Naive B cell (primary cell): ENCODE measurements around the gene DHX58. TPM values are rescaled to one million over a fixed set of nuclear protein-coding genes. Genes with fewer than 3 reads are reported as not detected.
A peak's percentile ranks its signal among the peaks of the same experiment; 100 is the strongest.

Experiments
- ATAC-seq, 2 donors: fragments of 150-1000 bp; cut with Tn5 transposase; 2 replicates each; pipeline ENCODE4 v1.10.0; 2021; ENCODE audit warnings: low read depth in 2 of 2, mild to moderate bottlenecking in 2 of 2, moderate library complexity in 2 of 2
- DNase-seq: peaks from one replicate; pipeline ENCODE4 v3.0.0; 2022
- H3K27ac Mint-ChIP-seq, 6 donors: one replicate each; pipeline ENCODE4 v1.8.0; 2020 to 2022; ENCODE audit warnings: mild to moderate bottlenecking in 6 of 6, mixed read lengths in 6 of 6, moderate library complexity in 5 of 6, inconsistent platforms in 2 of 6
- H3K27me3 Mint-ChIP-seq, 3 donors: one replicate each; pipeline ENCODE4 v1.8.0; 2021 to 2022; ENCODE audit warnings: mixed read lengths in 3 of 3, mild to moderate bottlenecking in 1 of 3
- H3K36me3 Mint-ChIP-seq, 2 donors: one replicate each; pipeline ENCODE4 v1.8.0; 2020 to 2022; ENCODE audit warnings: mixed read lengths in 2 of 2, inconsistent platforms in 1 of 2, mild to moderate bottlenecking in 1 of 2
- H3K4me1 Mint-ChIP-seq, 3 donors: one replicate each; pipeline ENCODE4 v1.8.0; 2020 to 2022; ENCODE audit warnings: mixed read lengths in 3 of 3, inconsistent platforms in 1 of 3, mild to moderate bottlenecking in 1 of 3, moderate library complexity in 1 of 3
- H3K4me3 Mint-ChIP-seq, 8 donors: one replicate each; pipeline ENCODE4 v1.8.0; 2020 to 2022; ENCODE audit warnings: mild to moderate bottlenecking in 8 of 8, mixed read lengths in 8 of 8, moderate library complexity in 8 of 8, inconsistent platforms in 2 of 8
- H3K9me3 Mint-ChIP-seq, 7 donors: one replicate each; pipeline ENCODE4 v1.8.0; 2020 to 2022; ENCODE audit warnings: mixed read lengths in 7 of 7, mild to moderate bottlenecking in 5 of 7, inconsistent platforms in 2 of 7, moderate library complexity in 1 of 7
- polyA plus RNA-seq, 6 donors: library from polyadenylated mRNA; unstranded; fragments of 300-500 nt; fragmentation: Illumina TruSeq; gene quantifications; one replicate each; pipeline ENCODE4 v1.2.3, GENCODE V29; 2021; ENCODE audit warnings: low read depth in 6 of 6

Gene DHX58
- polyA plus RNA-seq, 6 donors from 2014 or later = 9.4 to 22.3 (median 13.4) TPM

DNA sequence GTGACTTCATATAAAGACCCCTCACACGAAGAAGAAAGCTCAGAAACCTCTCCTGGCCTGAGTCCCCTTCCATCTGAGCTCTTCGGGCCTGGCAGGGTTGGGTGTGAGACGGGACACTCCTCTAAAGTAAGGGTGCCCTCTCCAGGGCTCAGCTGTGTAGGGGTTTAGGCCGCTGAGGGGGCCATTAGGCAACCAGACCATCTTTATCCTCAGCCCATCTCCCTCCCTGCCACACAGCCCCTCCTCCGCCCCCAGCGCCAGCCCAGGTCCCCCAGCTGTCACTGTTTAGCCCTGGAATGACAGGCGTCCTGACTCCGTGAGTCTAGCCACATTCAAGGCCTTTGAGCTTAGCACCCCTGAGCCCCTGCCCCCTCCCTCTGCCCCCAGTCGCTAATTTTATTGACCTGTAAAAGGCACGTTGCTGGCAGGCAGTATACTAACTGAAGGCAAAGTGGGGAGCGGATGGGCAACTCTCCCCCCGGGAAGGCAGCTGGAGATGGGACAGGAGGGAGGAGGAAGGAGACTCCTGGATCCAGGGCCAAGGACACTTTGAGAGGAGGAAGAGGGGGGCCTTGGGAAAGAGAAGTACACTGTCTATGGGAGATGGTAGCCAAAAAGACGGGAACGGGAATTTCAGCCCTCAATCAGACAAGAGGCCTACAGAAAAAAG lies 13.6 kb downstream of the DHX58 start:
- DNase-seq = no peak
- H3K4me1 Mint-ChIP-seq = peaks cover 8 to 17% (median 8%) of the 10 kb centered on the region in 3 donors
- H3K27me3 Mint-ChIP-seq = peaks cover 6 to 39% (median 27%) of the 10 kb centered on the region in 3 donors
- peak overlapping the region in 2 of 6 donors; percentile 47 to 66 for H3K27ac Mint-ChIP-seq
- no peaks in the 10 kb centered on the region for H3K36me3 Mint-ChIP-seq
- H3K9me3 Mint-ChIP-seq = no peaks in the 10 kb centered on the region
- peak overlapping the region in 6 of 8 donors; percentile 9 to 73 (median 55) for H3K4me3 Mint-ChIP-seq
- ATAC-seq = peak in 1 of 2 donors; percentile 20

DNA sequence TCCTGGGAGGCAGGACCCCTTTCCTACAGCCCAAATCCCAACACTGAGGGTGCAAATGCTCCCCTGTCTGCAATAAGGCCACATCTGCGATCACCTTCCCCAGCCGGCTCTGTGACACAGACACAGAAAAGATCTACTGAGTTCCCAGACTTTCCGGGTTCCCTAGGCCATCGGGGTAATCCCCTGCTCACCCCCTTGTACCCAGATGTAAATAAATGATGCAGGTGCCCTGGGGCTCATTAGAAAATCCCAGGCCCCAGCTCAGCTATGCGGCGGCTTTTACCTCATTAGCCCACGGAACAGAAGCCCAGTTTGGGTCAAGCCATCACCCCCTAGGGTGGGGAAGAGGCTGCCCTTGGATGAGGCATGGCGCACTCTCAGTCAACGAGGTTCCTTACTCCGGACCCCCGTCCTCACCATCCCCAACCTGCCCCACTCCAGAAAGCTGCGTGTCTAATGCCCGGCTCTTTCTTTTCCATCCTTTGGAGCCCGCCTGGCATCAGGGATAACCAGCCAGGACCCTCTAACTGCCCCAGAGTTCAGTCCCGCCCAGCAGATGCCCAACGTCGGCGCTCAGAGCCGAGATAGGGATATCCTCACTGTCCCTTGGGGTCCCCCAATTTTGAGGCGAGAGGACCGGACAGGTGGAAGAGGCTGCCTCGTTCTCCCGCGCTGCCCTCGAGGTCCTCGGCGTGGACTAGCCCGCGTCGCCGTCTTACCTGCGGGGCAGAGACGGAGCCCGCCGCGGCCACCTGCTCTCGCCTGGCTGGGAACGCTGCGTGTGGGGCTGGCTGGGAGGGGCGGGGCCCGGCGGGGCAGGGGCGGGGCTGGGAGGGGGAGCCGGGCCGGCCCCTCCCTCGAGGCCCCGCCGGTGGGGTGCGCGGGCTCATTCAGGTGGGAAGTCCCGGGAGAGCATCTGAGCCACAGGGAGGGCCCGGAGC lies 14.6 kb downstream of the DHX58 start, which contains the start of gene ZNF385C:
Gene ZNF385C, minus strand, starts transcription at position 783 of the 941 bp plus-strand sequence. CDS start 35,417 bp downstream, outside the sequence.
- peak; percentile 74 to 80 for ATAC-seq
- H3K9me3 Mint-ChIP-seq = no peaks in the 10 kb centered on the region
- H3K4me3 Mint-ChIP-seq = peak within 1 kb of the TSS in 7 of 8 donors; percentile 61 to 85 (median 73)
- peak within 1 kb of the TSS in 3 of 6 donors; percentile 53 to 68 (median 66) for H3K27ac Mint-ChIP-seq
- peaks cover 6 to 45% (median 29%) of the 10 kb centered on the region in 3 donors for H3K27me3 Mint-ChIP-seq
- peak; percentile 22 for DNase-seq
- H3K36me3 Mint-ChIP-seq = no peaks in the 10 kb centered on the region
- H3K4me1 Mint-ChIP-seq = peaks cover 8 to 17% (median 8%) of the 10 kb centered on the region in 3 donors

DNA sequence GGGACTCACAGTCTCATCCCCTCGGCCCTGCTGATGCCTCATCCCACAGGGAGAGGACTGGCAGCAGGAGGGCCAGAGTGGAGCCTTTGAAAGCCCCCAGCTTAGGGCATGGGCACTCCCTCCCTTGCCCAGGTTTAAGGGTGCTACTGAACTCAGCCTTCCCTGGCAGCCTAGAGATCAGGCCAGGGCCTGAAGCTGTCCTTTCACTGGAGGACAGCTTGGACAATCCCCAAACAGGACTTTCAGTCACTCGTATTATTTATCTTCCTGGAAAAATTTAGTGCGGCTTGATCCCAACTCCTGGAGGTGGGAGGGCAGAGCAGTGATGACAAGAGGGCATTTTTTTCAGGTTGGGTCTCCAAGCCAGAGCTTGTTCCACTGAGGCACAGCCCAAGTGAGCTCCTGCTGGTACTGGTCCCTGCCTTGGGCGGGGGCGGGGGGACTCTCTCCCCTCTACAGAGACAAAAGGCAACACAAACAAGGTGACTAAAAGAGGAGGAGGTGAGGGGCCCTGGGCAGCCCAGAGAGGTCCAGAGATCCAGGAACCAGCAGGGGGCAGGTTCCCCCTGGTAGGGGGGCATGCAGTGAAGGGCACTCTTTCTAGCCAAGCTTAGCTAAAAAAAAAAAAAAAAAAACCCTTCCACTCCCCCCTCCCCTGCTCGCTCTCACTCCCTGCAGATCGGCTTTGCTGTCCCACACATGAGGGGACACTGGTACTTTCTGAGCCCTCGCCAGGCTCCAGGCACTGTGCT lies 16.0 kb downstream of the DHX58 start:
- H3K4me3 Mint-ChIP-seq = peak overlapping the region in 2 of 8 donors; percentile 10 to 29
- no peaks in the 10 kb centered on the region for H3K36me3 Mint-ChIP-seq
- no peak for DNase-seq
- peaks cover 6 to 51% (median 29%) of the 10 kb centered on the region in 3 donors for H3K27me3 Mint-ChIP-seq
- H3K27ac Mint-ChIP-seq = peak overlapping the region in 1 of 6 donors; percentile 39
- no peaks in the 10 kb centered on the region for H3K9me3 Mint-ChIP-seq
- H3K4me1 Mint-ChIP-seq = peaks cover 8 to 13% (median 8%) of the 10 kb centered on the region in 3 donors
- ATAC-seq = no peak

DNA sequence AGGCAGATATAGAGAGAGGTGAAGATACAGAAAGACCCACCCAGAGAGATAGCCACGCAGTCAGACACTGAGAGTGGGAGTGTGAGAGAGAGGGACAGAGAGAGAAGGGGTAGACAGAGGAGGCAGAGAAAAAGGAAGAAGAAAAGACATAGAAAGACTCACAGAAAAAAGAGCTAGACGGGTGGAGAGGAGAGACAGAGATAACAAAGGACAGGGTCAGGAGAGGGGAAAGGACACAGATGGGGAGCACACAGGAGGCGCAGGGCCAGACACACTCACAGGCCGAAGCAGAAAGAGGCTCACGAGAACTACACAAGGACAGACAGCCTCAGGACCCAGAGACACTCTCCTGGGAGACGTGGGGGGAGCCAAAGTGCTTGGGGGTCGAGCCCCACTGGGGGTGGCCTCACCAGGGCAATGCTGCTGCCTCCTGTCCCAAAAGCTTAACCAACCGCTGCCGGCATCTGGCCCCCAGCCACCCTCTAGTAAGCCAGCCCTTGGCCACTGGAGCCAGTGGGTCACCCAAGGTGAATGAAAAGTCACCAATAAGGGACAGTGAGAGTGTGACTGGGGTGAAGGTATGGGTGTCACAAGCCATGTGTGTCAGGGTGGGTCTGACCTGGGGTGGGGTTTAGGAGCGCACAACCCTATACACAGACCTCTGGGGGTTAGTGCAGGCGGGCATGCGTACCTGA lies 18.0 kb downstream of the DHX58 start:
- Mint-ChIP-seq H3K27ac (peak overlapping the region in 1 of 6 donors; percentile 90), H3K27me3 (peaks cover 12 to 58% (median 29%) of the 10 kb centered on the region in 3 donors), H3K4me1 (peaks cover 8 to 10% (median 8%) of the 10 kb centered on the region in 3 donors), H3K36me3 (no peaks in the 10 kb centered on the region), H3K4me3 (no peak overlapping the region), H3K9me3 (no peaks in the 10 kb centered on the region)
- DNase-seq = no peak
- no peak for ATAC-seq

DNA sequence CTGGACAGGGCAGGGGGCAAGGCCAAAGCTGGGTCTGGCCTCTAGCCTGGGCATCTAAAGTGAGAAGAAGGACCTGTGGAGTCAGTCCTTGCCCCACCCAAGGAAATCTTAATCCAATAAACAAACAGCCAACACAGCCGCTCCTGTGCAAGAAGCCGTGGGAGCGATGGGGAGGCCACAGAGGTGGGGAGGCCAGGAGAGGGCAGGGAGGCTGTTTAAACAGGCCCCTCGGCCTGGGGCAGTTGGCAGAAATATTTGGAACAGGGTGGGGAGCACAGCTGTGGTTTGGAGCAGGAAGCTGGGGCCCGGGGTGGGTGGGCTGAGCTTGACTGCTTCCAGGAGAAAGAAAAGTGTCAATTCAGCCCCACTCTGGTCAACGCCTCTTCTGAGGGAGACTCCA lies 19.6 kb downstream of the DHX58 start:
- H3K27ac Mint-ChIP-seq = no peak overlapping the region
- no peaks in the 10 kb centered on the region for H3K36me3 Mint-ChIP-seq
- no peak for ATAC-seq
- DNase-seq = no peak
- H3K9me3 Mint-ChIP-seq = no peaks in the 10 kb centered on the region
- peaks cover 5 to 7% (median 6%) of the 10 kb centered on the region in 3 donors for H3K4me1 Mint-ChIP-seq
- H3K4me3 Mint-ChIP-seq = no peak overlapping the region
- peaks cover 18 to 64% (median 38%) of the 10 kb centered on the region in 3 donors for H3K27me3 Mint-ChIP-seq

DNA sequence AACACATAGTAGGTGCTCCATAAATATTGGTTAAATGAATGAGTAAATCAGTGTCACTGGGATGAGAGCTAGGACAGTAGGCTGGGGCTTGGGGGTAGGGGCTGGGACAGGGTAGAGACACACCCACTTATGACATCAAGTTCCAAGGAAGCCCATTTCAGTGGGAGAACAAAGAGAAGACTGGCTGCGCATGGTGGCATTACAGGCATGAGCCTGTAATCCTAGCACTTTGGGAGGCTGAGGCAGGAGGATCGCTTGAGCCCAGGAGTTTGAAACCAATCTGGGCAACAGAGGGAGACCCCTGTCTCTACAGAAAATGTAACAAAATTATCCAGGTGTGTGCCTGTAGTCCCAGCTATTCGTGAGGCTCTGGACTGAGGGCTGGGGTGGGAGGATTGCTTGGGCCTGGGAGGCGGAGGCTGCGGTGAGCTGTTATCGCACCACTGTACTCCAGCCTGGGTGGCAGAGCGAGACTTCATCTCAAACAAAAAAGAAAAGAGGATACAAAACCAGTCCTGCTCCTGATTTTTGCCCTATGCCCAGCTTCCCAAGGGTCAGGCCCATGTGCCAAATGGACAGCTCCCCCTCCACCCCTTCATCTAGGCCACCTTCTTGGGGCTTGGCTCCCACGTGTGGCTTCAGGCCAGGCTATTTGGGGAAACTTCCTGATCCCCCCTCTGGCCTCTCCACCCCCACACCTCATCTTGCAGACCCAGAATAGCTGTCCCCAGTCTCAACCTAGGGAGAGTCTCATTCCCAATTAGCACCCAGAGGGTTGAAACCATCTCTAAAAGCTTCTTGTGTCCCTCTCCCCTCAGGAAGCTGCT lies 21.3 kb downstream of the DHX58 start:
- DNase-seq (no peak), ATAC-seq (no peak)
- Mint-ChIP-seq H3K36me3 (no peaks in the 10 kb centered on the region), H3K4me1 (no peaks in the 10 kb centered on the region), H3K4me3 (no peak overlapping the region), H3K9me3 (no peaks in the 10 kb centered on the region), H3K27me3 (peaks cover 18 to 51% (median 28%) of the 10 kb centered on the region in 3 donors), H3K27ac (peak overlapping the region in 1 of 6 donors; percentile 56)

DNA sequence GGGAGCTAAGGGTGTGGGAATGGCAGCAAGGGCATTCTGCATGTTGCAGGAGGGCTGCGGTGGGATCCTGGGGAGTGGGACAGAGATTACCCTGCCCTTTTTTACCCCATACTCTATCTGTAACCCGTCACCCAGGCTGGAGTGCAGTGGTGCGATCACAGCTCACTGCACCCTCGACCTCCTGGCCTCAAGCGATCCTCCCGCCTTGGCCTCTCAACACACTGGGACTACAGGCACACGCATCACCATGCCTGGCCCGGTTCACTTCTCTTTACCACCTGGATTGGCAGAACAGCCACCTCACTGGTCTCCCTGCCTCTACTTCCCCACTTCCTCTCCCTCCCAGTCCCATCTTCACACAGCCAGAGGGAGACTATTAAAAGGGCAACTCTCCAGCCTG lies 23.8 kb downstream of the DHX58 start:
- peak overlapping the region in 1 of 6 donors; percentile 62 for H3K27ac Mint-ChIP-seq
- DNase-seq = no peak
- H3K9me3 Mint-ChIP-seq = no peaks in the 10 kb centered on the region
- no peaks in the 10 kb centered on the region for H3K36me3 Mint-ChIP-seq
- no peak for ATAC-seq
- no peaks in the 10 kb centered on the region for H3K4me1 Mint-ChIP-seq
- peaks cover 10 to 32% (median 12%) of the 10 kb centered on the region in 3 donors for H3K27me3 Mint-ChIP-seq
- no peak overlapping the region for H3K4me3 Mint-ChIP-seq

DNA sequence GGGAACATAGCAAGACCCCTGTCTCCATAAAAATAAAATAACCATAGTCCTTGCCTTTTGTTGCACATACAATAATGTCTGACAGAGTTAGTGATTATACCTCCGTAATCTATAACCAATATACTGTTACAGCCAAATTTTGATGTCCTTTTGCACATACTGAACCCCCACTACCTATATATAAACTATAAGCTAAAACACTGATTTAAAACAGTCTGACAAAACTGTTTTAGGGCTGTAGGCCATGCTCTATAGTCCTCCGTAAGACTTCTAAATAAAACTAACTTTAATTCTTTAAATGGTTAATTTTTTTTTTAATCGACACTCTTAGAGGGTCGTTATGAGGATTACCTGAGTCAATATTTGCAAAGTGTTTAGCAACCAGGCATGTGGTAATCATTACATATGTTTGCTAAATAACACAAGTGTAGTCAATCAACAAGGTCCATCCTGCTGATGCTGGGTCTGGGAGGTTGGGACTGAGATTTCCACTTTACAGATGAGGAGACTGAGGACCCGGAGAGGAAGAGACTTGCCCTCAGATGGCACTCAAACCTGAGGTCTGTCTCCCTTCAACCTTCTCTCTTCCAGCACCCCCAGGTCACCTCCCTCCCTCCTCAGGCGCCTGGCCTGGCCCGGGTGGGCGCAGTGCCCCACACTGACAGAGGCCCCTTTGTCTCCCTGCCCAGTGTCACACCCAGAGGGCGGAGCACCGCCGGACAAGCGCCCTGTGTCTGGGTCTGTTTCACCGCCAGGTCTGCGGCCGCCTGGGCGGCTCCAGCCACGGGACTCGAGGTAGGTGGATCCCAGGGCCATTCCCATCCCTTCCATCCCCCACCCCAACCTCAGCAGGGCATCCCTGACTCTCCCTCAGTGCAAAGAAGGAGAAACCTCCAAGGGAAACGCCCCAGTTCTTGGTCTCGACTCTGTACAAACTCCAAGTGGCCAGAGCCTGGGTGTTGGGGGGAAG lies 24.5 kb downstream of the DHX58 start:
- ATAC-seq (no peak), DNase-seq (no peak)
- no peaks in the 10 kb centered on the region for H3K36me3 Mint-ChIP-seq
- no peak overlapping the region for H3K27ac Mint-ChIP-seq
- no peaks in the 10 kb centered on the region for H3K9me3 Mint-ChIP-seq
- H3K4me1 Mint-ChIP-seq = no peaks in the 10 kb centered on the region
- no peak overlapping the region for H3K4me3 Mint-ChIP-seq
- peaks cover 9 to 29% (median 12%) of the 10 kb centered on the region in 3 donors for H3K27me3 Mint-ChIP-seq

DNA sequence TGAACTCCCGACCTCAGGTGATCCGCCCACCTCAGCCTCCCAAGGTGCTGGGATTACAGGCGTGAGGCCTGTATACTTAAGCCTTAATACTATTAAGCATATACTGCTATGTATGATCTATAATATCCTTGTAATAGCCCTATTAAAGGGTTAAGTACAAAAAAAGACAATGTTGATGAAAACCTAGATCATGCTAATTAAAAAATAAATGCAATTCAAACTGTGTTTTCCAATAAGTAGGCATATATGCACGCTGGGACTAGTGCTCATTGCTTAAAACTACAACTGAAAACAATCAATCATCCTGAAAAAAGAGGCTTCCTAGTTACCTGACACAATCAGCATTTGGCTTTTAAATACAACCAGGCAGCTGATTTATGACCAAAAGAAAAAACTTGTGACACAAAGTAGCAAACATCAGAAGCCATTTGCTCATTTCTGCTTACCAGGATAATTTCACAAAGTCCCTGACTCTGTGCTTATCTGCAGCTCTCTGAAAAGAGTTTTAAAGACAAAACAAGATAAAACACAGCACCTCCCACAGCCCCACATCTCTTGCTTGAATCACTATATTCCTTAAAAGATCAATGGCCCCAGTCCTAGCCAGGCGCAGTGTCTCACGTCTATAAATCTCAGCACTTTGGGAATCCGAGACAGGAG lies 25.3 kb downstream of the DHX58 start:
- Mint-ChIP-seq H3K4me1 (no peaks in the 10 kb centered on the region), H3K27ac (peak overlapping the region in 1 of 6 donors; percentile 51), H3K36me3 (no peaks in the 10 kb centered on the region), H3K27me3 (peaks cover 9 to 22% (median 12%) of the 10 kb centered on the region in 3 donors), H3K9me3 (no peaks in the 10 kb centered on the region), H3K4me3 (no peak overlapping the region)
- no peak for ATAC-seq
- no peak for DNase-seq

DNA sequence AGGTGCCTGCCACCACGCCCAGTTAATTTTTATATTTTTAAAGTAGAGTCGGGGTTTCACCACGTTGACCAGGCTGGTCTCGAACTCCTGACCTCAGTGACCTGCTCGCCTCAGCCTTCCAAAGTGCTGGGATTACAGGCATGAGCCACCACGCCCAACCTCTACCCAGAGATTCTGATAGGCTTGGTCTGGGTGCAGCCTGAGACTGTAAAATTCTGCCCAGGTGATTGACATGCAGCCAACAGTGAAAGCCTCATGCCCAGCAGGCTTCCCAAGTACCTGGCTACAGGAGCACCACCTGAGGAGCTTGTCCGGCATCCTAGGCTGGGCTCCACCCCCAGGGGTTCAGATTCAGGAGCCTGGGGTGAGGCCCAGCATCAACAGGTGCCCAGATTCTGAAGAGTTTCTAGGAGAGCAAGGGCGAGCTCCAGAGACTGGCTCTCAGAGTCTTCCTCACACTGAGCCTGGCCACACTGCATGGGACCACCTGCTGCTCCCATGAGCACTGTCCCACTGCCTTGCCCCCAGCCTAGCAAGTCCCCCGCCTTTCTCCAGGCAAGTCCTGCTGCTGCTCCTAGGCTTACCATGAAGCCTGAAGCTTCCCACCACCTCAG lies 30.9 kb downstream of the DHX58 start:
- H3K9me3 Mint-ChIP-seq = no peaks in the 10 kb centered on the region
- ATAC-seq (no peak), DNase-seq (no peak)
- H3K27me3 Mint-ChIP-seq = peaks cover 0 to 6% (median 0%) of the 10 kb centered on the region in 3 donors
- no peak overlapping the region for H3K27ac Mint-ChIP-seq
- no peaks in the 10 kb centered on the region for H3K36me3 Mint-ChIP-seq
- no peaks in the 10 kb centered on the region for H3K4me1 Mint-ChIP-seq
- peak overlapping the region in 1 of 8 donors; percentile 35 for H3K4me3 Mint-ChIP-seq
